WTC11 (cell line): Measurements from ENCODE around the gene EFHB. TPM values are rescaled to one million over a fixed set of nuclear protein-coding genes. Genes with fewer than 3 reads are reported as not detected.

Experiments
- ATAC-seq: fragments of 200-7000 bp; cut with Tn5 transposase; 2 replicates; pipeline ENCODE4 v1.10.0; 2021; ENCODE audit warnings: mild to moderate bottlenecking, moderate library complexity
- CTCF ChIA-PET: fragments of 300-600 bp; sonication (Branson Sonifier 250); formaldehyde crosslinking; loops from one replicate; lab custom pipeline; 2021; ENCODE audit warnings: antibody characterized with exemption; lab: Charles Lee
- POLR2A ChIA-PET: fragments of 350-600 bp; sonication (Branson Sonifier 250); formaldehyde crosslinking; loops from one replicate; lab custom pipeline; 2021; ENCODE audit warnings: antibody characterized with exemption; lab: Charles Lee
- DNase-seq: peaks from one replicate; pipeline ENCODE4 v3.0.0; 2021; ENCODE audit warnings: low spot score
- H3K27ac Mint-ChIP-seq: 2 replicates; pipeline ENCODE4 v1.8.0; 2021; ENCODE audit warnings: mixed read lengths
- H3K27me3 Mint-ChIP-seq: 2 replicates; pipeline ENCODE4 v1.8.0; 2021; ENCODE audit warnings: low read depth, mild to moderate bottlenecking, moderate library complexity, mixed read lengths
- H3K36me3 Mint-ChIP-seq: 2 replicates; pipeline ENCODE4 v1.8.0; 2021; ENCODE audit warnings: mixed read lengths
- H3K4me1 Mint-ChIP-seq: 2 replicates; pipeline ENCODE4 v1.8.0; 2022; ENCODE audit warnings: mixed read lengths
- H3K4me3 Mint-ChIP-seq: 2 replicates; pipeline ENCODE4 v1.8.0; 2021; ENCODE audit warnings: mild to moderate bottlenecking, moderate library complexity, mixed read lengths
- H3K9me3 Mint-ChIP-seq: 2 replicates; pipeline ENCODE4 v1.8.0; 2021; ENCODE audit warnings: mixed read lengths
- ATF1 ChIP-seq: sonication (generic); formaldehyde crosslinking; IDR thresholded peaks from 2 replicates; pipeline ENCODE4 v1.8.1; 2023; ENCODE audit warnings: mild to moderate bottlenecking, moderate library complexity, missing genetic modification reagents
- ATF3 ChIP-seq: sonication (generic); formaldehyde crosslinking; conservative IDR thresholded peaks from 2 replicates; pipeline ENCODE4 v1.8.1; 2022; ENCODE audit warnings: mild to moderate bottlenecking, missing genetic modification reagents
- CDX4 ChIP-seq: fragments of 250-450 bp; sonication (Bioruptor Pico); IDR thresholded peaks from 2 replicates; pipeline ENCODE4 v1.9.0; 2021; ENCODE audit warnings: moderate library complexity, mild to moderate bottlenecking, inconsistent platforms, borderline replicate concordance
- CREM ChIP-seq: sonication (generic); formaldehyde crosslinking; IDR thresholded peaks from 2 replicates; pipeline ENCODE4 v1.8.1; 2022; ENCODE audit warnings: mild to moderate bottlenecking, missing genetic modification reagents, moderate library complexity
- ELF4 ChIP-seq: sonication (generic); formaldehyde crosslinking; IDR thresholded peaks from 2 replicates; pipeline ENCODE4 v1.8.1; 2022; ENCODE audit warnings: low read depth, mild to moderate bottlenecking, moderate library complexity, missing genetic modification reagents
- ESRRA ChIP-seq: sonication (generic); formaldehyde crosslinking; IDR thresholded peaks from 2 replicates; pipeline ENCODE4 v1.8.1; 2022; ENCODE audit warnings: mild to moderate bottlenecking, missing genetic modification reagents, borderline replicate concordance
- FOXK1 ChIP-seq: sonication (generic); formaldehyde crosslinking; IDR thresholded peaks from 2 replicates; pipeline ENCODE4 v1.8.0; 2022; ENCODE audit warnings: mild to moderate bottlenecking, moderate library complexity, missing genetic modification reagents
- GRHL2 ChIP-seq: fragments of 250-450 bp; sonication (Bioruptor Pico); IDR thresholded peaks from 2 replicates; pipeline ENCODE4 v1.8.0; 2022; ENCODE audit warnings: mild to moderate bottlenecking, moderate library complexity; ENCODE audit not compliant: insufficient replicate concordance, severe bottlenecking
- NFE2L1 ChIP-seq: sonication (generic); formaldehyde crosslinking; IDR thresholded peaks from 2 replicates; pipeline ENCODE4 v1.8.1; 2023; ENCODE audit warnings: missing genetic modification reagents
- NR1H2 ChIP-seq: sonication (generic); formaldehyde crosslinking; IDR thresholded peaks from 2 replicates; pipeline ENCODE4 v1.9.0; 2021; ENCODE audit warnings: mild to moderate bottlenecking, moderate library complexity, missing genetic modification reagents
- SOX15 ChIP-seq: fragments of 250-450 bp; sonication (Bioruptor Pico); IDR thresholded peaks from 2 replicates; pipeline ENCODE4 v1.9.0; 2021; ENCODE audit warnings: mild to moderate bottlenecking
- SP1 ChIP-seq: sonication (generic); formaldehyde crosslinking; conservative IDR thresholded peaks from 2 replicates; pipeline ENCODE4 v1.8.1; 2022; ENCODE audit warnings: missing genetic modification reagents
- ZNF121 ChIP-seq: sonication (generic); formaldehyde crosslinking; IDR thresholded peaks from 2 replicates; pipeline ENCODE4 v1.8.0; 2023; ENCODE audit warnings: missing genetic modification reagents
- ZNF232 ChIP-seq: sonication (generic); formaldehyde crosslinking; IDR thresholded peaks from 2 replicates; pipeline ENCODE4 v1.8.0; 2022; ENCODE audit warnings: mild to moderate bottlenecking, missing genetic modification reagents
- ZNF671 ChIP-seq: fragments of 250-450 bp; sonication (Bioruptor Pico); IDR thresholded peaks from 2 replicates; pipeline ENCODE4 v1.8.0; 2021; ENCODE audit warnings: mild to moderate bottlenecking
- total RNA-seq: library from RNA; stranded (reverse); gene quantifications from 3 replicates; pipeline ENCODE4 v1.2.3, GENCODE V29; 2021
- TF ChIP-seq, protein P1 (sequence below): sonication (generic); formaldehyde crosslinking; IDR thresholded peaks from 2 replicates; pipeline ENCODE4 v1.8.0; 2022; ENCODE audit warnings: mild to moderate bottlenecking, missing genetic modification reagents
- TF ChIP-seq, protein P2 (sequence below): sonication (generic); formaldehyde crosslinking; conservative IDR thresholded peaks from 2 replicates; pipeline ENCODE4 v1.8.1; 2023; ENCODE audit warnings: mild to moderate bottlenecking, low read depth, missing genetic modification reagents, moderate library complexity
- TF ChIP-seq, protein P3 (sequence below): fragments of 250-450 bp; sonication (Bioruptor Pico); IDR thresholded peaks from 2 replicates; pipeline ENCODE4 v1.9.0; 2021; ENCODE audit warnings: mild to moderate bottlenecking
- TF ChIP-seq, protein P4 (sequence below): sonication (generic); formaldehyde crosslinking; IDR thresholded peaks from 2 replicates; pipeline ENCODE4 v1.8.0; 2022; ENCODE audit warnings: missing genetic modification reagents
- TF ChIP-seq, protein P5 (sequence below): sonication (generic); formaldehyde crosslinking; IDR thresholded peaks from 2 replicates; pipeline ENCODE4 v1.8.1; 2022; ENCODE audit warnings: low read depth, mild to moderate bottlenecking, moderate library complexity, missing genetic modification reagents, borderline replicate concordance
- TF ChIP-seq, protein P6 (sequence below): sonication (generic); formaldehyde crosslinking; IDR thresholded peaks from 2 replicates; pipeline ENCODE4 v1.8.0; 2022; ENCODE audit warnings: mild to moderate bottlenecking, missing genetic modification reagents

Gene EFHB
- total RNA-seq, 1 experiment from 2014 or later, result 0.85 TPM

GRCh38 chr3:19945534-19945933 lies 11.5 kb upstream of the EFHB start (continued):
- no peak for TF ChIP-seq ATF3 (CRISPR knock-in tag)
- TF ChIP-seq CREM (CRISPR knock-in tag), result no peak
- no peak for TF ChIP-seq NFE2L1 (CRISPR knock-in tag)
- TF ChIP-seq SP1 (CRISPR knock-in tag), result no peak
- TF ChIP-seq SOX15 (CRISPR knock-in tag), result no peak
- TF ChIP-seq ZNF671, result no peak
- no peak for TF ChIP-seq ZNF232
- TF ChIP-seq CDX4 (CRISPR knock-in tag), result no peak

DNA sequence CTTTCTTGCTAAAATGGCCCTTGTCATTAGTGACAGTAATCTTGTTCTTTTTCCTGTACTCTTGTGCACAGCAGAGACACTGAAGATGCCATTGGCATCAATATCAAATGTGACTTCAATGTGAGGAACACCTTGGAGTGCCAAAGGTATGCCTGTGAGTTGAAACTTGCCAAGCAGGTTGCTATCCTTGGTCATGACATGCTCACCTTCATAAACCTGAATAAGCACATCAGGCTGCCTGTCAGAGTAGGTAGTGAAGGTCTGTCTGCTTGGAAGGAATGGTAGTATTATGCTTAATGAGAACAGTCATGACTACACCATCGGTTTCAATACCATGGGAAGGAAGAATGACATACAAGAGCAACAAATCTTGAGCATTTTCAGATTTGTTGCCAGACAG lies 6.6 kb upstream of the EFHB start:
- POLR2A ChIA-PET, result no interaction called here
- no peak overlapping the region for H3K27ac Mint-ChIP-seq
- peaks cover 16% of the 10 kb centered on the region for H3K9me3 Mint-ChIP-seq

More for the DNA sequence above, 6.6 kb upstream of the EFHB start:
- ATAC-seq, result no peak
- CTCF ChIA-PET, result no interaction called here
- TF ChIP-seq, protein P1, sequence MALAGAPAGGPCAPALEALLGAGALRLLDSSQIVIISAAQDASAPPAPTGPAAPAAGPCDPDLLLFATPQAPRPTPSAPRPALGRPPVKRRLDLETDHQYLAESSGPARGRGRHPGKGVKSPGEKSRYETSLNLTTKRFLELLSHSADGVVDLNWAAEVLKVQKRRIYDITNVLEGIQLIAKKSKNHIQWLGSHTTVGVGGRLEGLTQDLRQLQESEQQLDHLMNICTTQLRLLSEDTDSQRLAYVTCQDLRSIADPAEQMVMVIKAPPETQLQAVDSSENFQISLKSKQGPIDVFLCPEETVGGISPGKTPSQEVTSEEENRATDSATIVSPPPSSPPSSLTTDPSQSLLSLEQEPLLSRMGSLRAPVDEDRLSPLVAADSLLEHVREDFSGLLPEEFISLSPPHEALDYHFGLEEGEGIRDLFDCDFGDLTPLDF (CRISPR knock-in tag), result no peak
- TF ChIP-seq ESRRA (no peak), NR1H2 (CRISPR knock-in tag) (no peak), FOXK1 (no peak), GRHL2 (CRISPR knock-in tag) (no peak), ELF4 (CRISPR knock-in tag) (no peak), ZNF121 (CRISPR knock-in tag) (no peak), ATF1 (CRISPR knock-in tag) (no peak)
- TF ChIP-seq, protein P2, sequence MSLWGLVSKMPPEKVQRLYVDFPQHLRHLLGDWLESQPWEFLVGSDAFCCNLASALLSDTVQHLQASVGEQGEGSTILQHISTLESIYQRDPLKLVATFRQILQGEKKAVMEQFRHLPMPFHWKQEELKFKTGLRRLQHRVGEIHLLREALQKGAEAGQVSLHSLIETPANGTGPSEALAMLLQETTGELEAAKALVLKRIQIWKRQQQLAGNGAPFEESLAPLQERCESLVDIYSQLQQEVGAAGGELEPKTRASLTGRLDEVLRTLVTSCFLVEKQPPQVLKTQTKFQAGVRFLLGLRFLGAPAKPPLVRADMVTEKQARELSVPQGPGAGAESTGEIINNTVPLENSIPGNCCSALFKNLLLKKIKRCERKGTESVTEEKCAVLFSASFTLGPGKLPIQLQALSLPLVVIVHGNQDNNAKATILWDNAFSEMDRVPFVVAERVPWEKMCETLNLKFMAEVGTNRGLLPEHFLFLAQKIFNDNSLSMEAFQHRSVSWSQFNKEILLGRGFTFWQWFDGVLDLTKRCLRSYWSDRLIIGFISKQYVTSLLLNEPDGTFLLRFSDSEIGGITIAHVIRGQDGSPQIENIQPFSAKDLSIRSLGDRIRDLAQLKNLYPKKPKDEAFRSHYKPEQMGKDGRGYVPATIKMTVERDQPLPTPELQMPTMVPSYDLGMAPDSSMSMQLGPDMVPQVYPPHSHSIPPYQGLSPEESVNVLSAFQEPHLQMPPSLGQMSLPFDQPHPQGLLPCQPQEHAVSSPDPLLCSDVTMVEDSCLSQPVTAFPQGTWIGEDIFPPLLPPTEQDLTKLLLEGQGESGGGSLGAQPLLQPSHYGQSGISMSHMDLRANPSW (CRISPR knock-in tag), result no peak
- TF ChIP-seq, protein P3, sequence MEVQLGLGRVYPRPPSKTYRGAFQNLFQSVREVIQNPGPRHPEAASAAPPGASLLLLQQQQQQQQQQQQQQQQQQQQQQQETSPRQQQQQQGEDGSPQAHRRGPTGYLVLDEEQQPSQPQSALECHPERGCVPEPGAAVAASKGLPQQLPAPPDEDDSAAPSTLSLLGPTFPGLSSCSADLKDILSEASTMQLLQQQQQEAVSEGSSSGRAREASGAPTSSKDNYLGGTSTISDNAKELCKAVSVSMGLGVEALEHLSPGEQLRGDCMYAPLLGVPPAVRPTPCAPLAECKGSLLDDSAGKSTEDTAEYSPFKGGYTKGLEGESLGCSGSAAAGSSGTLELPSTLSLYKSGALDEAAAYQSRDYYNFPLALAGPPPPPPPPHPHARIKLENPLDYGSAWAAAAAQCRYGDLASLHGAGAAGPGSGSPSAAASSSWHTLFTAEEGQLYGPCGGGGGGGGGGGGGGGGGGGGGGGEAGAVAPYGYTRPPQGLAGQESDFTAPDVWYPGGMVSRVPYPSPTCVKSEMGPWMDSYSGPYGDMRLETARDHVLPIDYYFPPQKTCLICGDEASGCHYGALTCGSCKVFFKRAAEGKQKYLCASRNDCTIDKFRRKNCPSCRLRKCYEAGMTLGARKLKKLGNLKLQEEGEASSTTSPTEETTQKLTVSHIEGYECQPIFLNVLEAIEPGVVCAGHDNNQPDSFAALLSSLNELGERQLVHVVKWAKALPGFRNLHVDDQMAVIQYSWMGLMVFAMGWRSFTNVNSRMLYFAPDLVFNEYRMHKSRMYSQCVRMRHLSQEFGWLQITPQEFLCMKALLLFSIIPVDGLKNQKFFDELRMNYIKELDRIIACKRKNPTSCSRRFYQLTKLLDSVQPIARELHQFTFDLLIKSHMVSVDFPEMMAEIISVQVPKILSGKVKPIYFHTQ (CRISPR knock-in tag), result no peak
- TF ChIP-seq, protein P4, sequence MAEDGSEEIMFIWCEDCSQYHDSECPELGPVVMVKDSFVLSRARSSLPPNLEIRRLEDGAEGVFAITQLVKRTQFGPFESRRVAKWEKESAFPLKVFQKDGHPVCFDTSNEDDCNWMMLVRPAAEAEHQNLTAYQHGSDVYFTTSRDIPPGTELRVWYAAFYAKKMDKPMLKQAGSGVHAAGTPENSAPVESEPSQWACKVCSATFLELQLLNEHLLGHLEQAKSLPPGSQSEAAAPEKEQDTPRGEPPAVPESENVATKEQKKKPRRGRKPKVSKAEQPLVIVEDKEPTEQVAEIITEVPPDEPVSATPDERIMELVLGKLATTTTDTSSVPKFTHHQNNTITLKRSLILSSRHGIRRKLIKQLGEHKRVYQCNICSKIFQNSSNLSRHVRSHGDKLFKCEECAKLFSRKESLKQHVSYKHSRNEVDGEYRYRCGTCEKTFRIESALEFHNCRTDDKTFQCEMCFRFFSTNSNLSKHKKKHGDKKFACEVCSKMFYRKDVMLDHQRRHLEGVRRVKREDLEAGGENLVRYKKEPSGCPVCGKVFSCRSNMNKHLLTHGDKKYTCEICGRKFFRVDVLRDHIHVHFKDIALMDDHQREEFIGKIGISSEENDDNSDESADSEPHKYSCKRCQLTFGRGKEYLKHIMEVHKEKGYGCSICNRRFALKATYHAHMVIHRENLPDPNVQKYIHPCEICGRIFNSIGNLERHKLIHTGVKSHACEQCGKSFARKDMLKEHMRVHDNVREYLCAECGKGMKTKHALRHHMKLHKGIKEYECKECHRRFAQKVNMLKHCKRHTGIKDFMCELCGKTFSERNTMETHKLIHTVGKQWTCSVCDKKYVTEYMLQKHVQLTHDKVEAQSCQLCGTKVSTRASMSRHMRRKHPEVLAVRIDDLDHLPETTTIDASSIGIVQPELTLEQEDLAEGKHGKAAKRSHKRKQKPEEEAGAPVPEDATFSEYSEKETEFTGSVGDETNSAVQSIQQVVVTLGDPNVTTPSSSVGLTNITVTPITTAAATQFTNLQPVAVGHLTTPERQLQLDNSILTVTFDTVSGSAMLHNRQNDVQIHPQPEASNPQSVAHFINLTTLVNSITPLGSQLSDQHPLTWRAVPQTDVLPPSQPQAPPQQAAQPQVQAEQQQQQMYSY (CRISPR knock-in tag), result no peak
- TF ChIP-seq, protein P5, sequence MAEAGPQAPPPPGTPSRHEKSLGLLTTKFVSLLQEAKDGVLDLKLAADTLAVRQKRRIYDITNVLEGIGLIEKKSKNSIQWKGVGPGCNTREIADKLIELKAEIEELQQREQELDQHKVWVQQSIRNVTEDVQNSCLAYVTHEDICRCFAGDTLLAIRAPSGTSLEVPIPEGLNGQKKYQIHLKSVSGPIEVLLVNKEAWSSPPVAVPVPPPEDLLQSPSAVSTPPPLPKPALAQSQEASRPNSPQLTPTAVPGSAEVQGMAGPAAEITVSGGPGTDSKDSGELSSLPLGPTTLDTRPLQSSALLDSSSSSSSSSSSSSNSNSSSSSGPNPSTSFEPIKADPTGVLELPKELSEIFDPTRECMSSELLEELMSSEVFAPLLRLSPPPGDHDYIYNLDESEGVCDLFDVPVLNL (CRISPR knock-in tag), result no peak
- TF ChIP-seq, protein P6, sequence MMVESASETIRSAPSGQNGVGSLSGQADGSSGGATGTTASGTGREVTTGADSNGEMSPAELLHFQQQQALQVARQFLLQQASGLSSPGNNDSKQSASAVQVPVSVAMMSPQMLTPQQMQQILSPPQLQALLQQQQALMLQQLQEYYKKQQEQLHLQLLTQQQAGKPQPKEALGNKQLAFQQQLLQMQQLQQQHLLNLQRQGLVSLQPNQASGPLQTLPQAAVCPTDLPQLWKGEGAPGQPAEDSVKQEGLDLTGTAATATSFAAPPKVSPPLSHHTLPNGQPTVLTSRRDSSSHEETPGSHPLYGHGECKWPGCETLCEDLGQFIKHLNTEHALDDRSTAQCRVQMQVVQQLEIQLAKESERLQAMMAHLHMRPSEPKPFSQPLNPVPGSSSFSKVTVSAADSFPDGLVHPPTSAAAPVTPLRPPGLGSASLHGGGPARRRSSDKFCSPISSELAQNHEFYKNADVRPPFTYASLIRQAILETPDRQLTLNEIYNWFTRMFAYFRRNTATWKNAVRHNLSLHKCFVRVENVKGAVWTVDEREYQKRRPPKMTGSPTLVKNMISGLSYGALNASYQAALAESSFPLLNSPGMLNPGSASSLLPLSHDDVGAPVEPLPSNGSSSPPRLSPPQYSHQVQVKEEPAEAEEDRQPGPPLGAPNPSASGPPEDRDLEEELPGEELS (CRISPR knock-in tag), result no peak
- Mint-ChIP-seq H3K4me1 (peaks cover 5% of the 10 kb centered on the region), H3K4me3 (no peak overlapping the region), H3K36me3 (0 out of 2 replicates have a peak, but pooled peaks cover 2% of the 10 kb centered on the region), H3K27me3 (peaks cover 4% of the 10 kb centered on the region; the same call in 1 of the 2 replicates)
- no peak for DNase-seq
